Activated B cell treated with CpG ODN at 0.5 μM for 24 hours (primary cell): Measurements from ENCODE around the gene RANBP10. TPM values are rescaled to one million over a fixed set of nuclear protein-coding genes. Genes with fewer than 3 reads are reported as not detected.
A peak's percentile ranks its signal among the peaks of the same experiment; 100 is the strongest.

Experiments
- ATAC-seq: fragments of 200-7000 bp; cut with Tn5 transposase; one replicate; pipeline ENCODE4 v1.10.0; 2021; ENCODE audit warnings: low read depth, mild to moderate bottlenecking, moderate library complexity
- CTCF ChIA-PET: fragments of 350-600 bp; sonication (Branson Sonifier 250); formaldehyde crosslinking; loops from one replicate; lab custom pipeline; 2021; ENCODE audit warnings: antibody characterized with exemption; lab: Charles Lee
- POLR2A ChIA-PET: fragments of 350-600 bp; sonication (Branson Sonifier 250); formaldehyde crosslinking; loops from one replicate; lab custom pipeline; 2021; ENCODE audit warnings: antibody characterized with exemption; lab: Charles Lee
- DNase-seq: peaks from one replicate; pipeline ENCODE4 v3.0.0; 2022
- H3K27ac Mint-ChIP-seq: one replicate; pipeline ENCODE4 v1.8.0; 2020; ENCODE audit warnings: mixed read lengths
- H3K27me3 Mint-ChIP-seq: one replicate; pipeline ENCODE4 v1.8.0; 2021; ENCODE audit warnings: mixed read lengths
- H3K36me3 Mint-ChIP-seq: one replicate; pipeline ENCODE4 v1.8.0; 2021; ENCODE audit warnings: low read depth, mixed read lengths
- H3K4me1 Mint-ChIP-seq: one replicate; pipeline ENCODE4 v1.8.0; 2021; ENCODE audit warnings: mixed read lengths
- H3K4me3 Mint-ChIP-seq: one replicate; pipeline ENCODE4 v1.8.0; 2020; ENCODE audit warnings: mild to moderate bottlenecking, mixed read lengths
- H3K9me3 Mint-ChIP-seq: one replicate; pipeline ENCODE4 v1.8.0; 2020; ENCODE audit warnings: mixed read lengths
- intact Hi-C: fragments of 100-400 bp; cut with micrococcal nuclease; formaldehyde crosslinking; loops from one replicate; pipeline ENCODE4 v1.15.1; 2024
- total RNA-seq: library from RNA; stranded (reverse); gene quantifications from 2 replicates; pipeline ENCODE4 v1.2.3, GENCODE V29; 2022
- TF ChIP-seq, protein P1 (sequence below): fragments of 200-600 bp; IDR thresholded peaks from one replicate; pipeline ENCODE4 v1.8.0; 2022; ENCODE audit warnings: antibody characterized with exemption, mild to moderate bottlenecking

RANBP10 gene
- total RNA-seq, 1 donor from 2014 or later, result 30.6 TPM

DNA sequence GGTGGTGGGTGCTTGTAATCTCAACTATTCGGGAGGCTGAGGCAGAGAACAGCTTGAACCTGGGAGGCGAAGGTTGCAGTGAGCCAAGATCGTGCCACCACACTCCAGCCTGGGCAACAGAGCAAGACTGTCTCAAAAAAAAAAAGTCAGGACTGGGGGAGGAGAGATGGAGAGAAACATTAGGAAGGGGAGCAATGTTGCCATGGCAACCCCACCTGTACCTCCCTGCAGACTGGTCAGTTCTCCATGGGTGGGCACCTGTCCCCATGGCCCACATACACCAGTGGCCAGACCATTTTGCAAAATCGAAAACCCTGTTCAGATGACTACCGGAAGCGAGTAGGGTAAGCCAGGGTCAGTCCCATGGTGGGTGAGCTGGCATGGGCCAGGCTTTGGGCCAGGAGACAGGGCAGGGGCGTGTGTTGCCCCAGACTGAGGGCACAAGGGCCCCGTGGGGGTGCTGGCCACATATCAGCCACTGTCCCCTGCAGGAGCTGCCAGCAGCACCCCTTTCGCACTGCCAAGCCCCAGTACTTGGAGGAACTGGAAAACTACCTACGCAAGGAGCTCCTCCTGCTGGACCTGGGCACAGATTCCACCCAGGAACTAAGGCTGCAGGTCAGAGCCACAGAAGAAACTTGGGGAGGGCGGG is 14.4 kb upstream of the RANBP10 start:
- H3K4me1 Mint-ChIP-seq, result peaks cover 6% of the 10 kb centered on the region
- no peak overlapping the region for H3K4me3 Mint-ChIP-seq
- TF ChIP-seq, protein P1, sequence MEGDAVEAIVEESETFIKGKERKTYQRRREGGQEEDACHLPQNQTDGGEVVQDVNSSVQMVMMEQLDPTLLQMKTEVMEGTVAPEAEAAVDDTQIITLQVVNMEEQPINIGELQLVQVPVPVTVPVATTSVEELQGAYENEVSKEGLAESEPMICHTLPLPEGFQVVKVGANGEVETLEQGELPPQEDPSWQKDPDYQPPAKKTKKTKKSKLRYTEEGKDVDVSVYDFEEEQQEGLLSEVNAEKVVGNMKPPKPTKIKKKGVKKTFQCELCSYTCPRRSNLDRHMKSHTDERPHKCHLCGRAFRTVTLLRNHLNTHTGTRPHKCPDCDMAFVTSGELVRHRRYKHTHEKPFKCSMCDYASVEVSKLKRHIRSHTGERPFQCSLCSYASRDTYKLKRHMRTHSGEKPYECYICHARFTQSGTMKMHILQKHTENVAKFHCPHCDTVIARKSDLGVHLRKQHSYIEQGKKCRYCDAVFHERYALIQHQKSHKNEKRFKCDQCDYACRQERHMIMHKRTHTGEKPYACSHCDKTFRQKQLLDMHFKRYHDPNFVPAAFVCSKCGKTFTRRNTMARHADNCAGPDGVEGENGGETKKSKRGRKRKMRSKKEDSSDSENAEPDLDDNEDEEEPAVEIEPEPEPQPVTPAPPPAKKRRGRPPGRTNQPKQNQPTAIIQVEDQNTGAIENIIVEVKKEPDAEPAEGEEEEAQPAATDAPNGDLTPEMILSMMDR, result no peak
- ChIA-PET CTCF (no interaction called here), POLR2A (interaction anchor here (0.6 kb wide), 1 partner anchor 8 kb away, joined by 3 read pairs; no protein-coding TSS in a partner anchor)
- intact Hi-C loops, result no loop called here
- DNase-seq (no peak), ATAC-seq (no peak)
- H3K27ac Mint-ChIP-seq, result no peak overlapping the region
- no peaks in the 10 kb centered on the region for H3K36me3 Mint-ChIP-seq
- H3K9me3 Mint-ChIP-seq, result no peaks in the 10 kb centered on the region
- no peaks in the 10 kb centered on the region for H3K27me3 Mint-ChIP-seq

GRCh38 chr16:67814567-67814966 is 8.2 kb upstream of the RANBP10 start:
- Mint-ChIP-seq H3K27ac (no peak overlapping the region), H3K9me3 (no peaks in the 10 kb centered on the region), H3K36me3 (no peaks in the 10 kb centered on the region), H3K27me3 (no peaks in the 10 kb centered on the region), H3K4me3 (no peak overlapping the region), H3K4me1 (peaks cover 6% of the 10 kb centered on the region)
- DNase-seq (no peak), ATAC-seq (no peak)
- ChIA-PET CTCF (interaction anchor here (1.4 to 3.0 kb wide), 2 partner anchors 51 to 226 kb away, joined by 3 to 20 read pairs; no protein-coding TSS in a partner anchor), POLR2A (no interaction called here)
- TF ChIP-seq, protein P1, result no peak
- intact Hi-C loops, result no loop called here

DNA sequence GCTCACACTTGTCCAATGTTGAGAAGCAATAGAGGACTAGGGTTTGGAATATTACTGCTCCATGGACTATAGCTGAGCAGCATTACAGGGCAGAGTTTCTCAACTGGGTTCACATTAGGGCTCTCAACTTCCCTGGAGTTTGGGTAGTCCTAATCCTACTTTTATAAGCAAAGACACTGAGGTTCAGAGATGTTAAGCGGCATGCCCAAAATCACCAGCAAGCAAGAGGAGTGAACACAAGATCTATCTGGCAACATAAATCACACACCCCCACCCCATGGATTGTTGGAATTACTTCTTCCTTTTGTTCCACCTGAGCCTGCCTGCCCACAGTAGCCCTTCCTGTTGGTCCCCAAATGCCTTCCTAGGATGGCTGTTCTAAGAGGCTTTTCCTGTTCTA is 5.5 kb upstream of the RANBP10 start:
- no peak overlapping the region for H3K4me3 Mint-ChIP-seq
- ChIA-PET POLR2A (interaction anchor here (0.7 kb wide), 1 partner anchor 131 kb away, joined by 4 read pairs; no protein-coding TSS in a partner anchor), CTCF (no interaction called here)
- intact Hi-C loops, result no loop called here
- ATAC-seq (no peak), DNase-seq (no peak)
- no peaks in the 10 kb centered on the region for H3K36me3 Mint-ChIP-seq
- peaks cover 10% of the 10 kb centered on the region for H3K4me1 Mint-ChIP-seq
- no peak overlapping the region for H3K27ac Mint-ChIP-seq
- H3K27me3 Mint-ChIP-seq, result no peaks in the 10 kb centered on the region
- no peaks in the 10 kb centered on the region for H3K9me3 Mint-ChIP-seq
- TF ChIP-seq, protein P1, result no peak

DNA sequence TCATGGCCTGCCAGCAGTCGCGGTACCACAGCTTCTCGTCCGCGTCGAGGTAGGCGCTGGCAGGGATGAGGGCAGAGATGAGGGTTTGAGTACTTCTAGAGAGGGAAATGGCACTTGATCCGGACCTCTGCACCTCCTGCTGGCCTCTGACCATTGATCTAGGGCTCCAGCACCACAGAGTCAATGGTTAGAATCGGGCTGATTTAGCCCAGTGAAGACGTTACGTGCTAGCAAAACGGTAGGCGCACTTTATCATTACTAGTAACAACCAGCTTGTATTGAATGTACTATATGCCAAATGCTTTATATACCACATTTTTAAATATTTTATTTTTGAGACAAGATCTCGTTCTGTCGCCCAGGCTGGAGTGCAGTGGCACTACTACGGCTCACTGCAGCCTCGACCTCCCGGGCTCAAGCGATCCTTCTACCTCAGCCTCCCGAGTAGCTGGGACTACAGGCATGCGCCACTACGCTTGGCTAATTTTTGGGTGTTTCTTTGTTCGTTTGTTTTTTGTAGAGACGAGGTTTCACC is 855 bp upstream of the RANBP10 start:
- H3K36me3 Mint-ChIP-seq, result peaks cover 21% of the 10 kb centered on the region
- CTCF ChIA-PET, result interaction anchor here (0.8 to 1.5 kb wide), 4 partner anchors 9 to 26 kb away, joined by 3 to 11 read pairs (median 4); no protein-coding TSS in a partner anchor
- H3K9me3 Mint-ChIP-seq, result no peaks in the 10 kb centered on the region
- H3K27me3 Mint-ChIP-seq, result no peaks in the 10 kb centered on the region
- ATAC-seq, result no peak
- H3K4me1 Mint-ChIP-seq, result peaks cover 43% of the 10 kb centered on the region
- POLR2A ChIA-PET, result interaction anchor here (0.5 to 2.2 kb wide), 16 partner anchors 9 to 700 kb away, joined by 3 to 15 read pairs (median 6); partner anchors contain the start of genes ACD, DDX28, DUS2 and GFOD2
- H3K4me3 Mint-ChIP-seq, result peak overlapping the region; percentile 96
- H3K27ac Mint-ChIP-seq, result peak overlapping the region; percentile 96
- intact Hi-C loops, result loop anchor here (2.0 to 10.0 kb wide), 9 partner anchors 120 to 1578 kb away; partner anchors contain the start of genes ATP6V0D1, CTCF, ESRP2 and FHOD1
- DNase-seq, result no peak
- TF ChIP-seq, protein P1, result no peak
